Muscle of arm (tissue), 12 donors: Measurements from ENCODE around the gene PGA3. TPM values are rescaled to one million over a fixed set of nuclear protein-coding genes. Genes with fewer than 3 reads are reported as not detected.
"Not testable (repeated sequence)": the region's sequence is repeated elsewhere in the genome, so short reads cannot be mapped to it uniquely, and the experiment has no call there.

Experiments
- DNase-seq: peaks from one replicate; pipeline ENCODE4 v3.0.0-alpha.2; 2013
- polyA plus RNA-seq, 12 donors: library from polyadenylated mRNA; unstranded; fragments of 120-200 nt; gene quantifications; one replicate each; pipeline ENCODE4 v1.2.1, GENCODE V29; 2013; ENCODE audit not compliant: insufficient read length in 12 of 12

The PGA3 gene
- polyA plus RNA-seq, 12 donors: 0.12 to 1.4 (median 0.37) TPM; not detected in 4

DNA sequence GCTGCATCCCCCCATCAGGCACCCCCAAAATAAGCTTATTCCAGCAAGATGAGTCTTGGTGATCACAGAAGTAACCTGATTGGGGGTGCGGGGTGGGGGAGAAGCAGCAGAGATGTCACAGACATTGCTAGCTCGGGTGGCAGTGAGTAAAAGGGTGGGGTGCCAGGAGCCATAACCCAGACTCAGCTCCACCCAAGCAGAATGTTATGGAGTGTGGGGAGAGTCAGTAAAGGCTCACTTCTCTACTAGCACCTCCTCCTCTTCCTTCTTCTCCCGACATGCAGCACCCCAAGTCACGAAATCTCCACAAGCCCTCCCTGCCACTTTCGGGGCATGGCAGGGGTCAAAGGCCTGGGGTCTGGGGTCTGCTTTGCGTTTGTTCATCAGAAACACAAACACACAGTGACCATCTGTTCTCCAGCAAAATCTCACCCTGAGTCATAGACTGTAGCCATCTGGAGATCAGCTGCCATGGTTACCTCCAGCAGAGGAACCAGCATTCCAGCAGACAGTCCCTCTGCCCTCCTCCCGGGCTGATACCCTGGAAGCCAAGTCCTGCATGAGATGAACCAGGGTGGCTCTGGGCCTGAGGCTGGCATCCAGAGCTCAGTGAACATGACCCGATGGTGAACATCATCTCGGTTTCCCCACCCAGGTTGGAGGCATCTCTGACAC is 4.5 kb downstream of the PGA3 start:
- not testable (repeated sequence) for DNase-seq

- DNase-seq: not testable (repeated sequence)
Observed at GRCh38 chr11:61210629-61211028, 7.3 kb downstream of the PGA3 start.

DNA sequence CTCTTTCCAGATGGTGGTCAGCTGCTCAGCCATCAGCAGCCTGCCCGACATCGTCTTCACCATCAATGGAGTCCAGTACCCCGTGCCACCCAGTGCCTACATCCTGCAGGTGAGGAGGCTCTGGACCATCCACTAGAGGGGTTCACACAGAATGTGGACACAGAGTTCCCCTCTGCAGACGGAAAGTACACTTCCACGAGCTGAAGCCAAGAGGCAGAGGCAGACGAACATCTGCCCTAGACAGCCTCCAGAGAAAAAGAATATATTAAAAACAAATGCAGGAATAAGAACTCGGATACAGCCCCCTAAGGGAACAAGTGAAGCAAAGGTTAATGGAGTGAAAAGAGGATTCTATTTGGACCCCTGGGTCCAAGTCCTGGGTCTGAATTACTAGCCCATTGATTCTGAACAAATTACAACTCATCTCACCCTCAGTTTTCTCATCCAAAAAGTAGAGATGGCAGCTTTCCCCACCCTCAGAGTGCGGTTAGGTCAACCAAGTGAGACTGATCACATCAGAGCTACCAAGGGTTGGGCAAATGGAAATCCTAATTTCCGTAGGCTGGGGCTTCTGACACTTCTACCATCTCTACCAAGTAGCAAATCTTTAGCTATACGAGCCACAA is 8.1 kb downstream of the PGA3 start:
- DNase-seq: not testable (repeated sequence)

DNA sequence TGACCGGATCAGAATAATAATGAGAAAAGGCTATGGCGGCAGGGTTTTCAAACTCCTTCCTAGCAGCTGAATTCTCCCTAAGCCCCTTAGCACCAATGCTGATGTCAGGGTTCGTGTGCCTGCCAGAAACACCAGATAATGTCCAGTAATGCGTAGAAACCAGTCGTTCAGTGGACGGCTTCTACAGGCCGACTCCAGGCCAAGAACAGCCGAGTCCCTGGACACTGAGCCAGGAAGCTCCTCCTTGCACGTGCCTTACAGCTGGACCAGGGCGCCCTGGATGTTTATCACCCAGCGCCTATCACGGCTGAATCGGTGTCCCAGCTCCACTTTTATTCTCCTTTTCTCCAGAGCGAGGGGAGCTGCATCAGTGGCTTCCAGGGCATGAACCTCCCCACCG is 8.9 kb downstream of the PGA3 start:
- DNase-seq: not testable (repeated sequence)

GRCh38 chr11:61213711-61214324 is 10.5 kb downstream of the PGA3 start:
- not testable (repeated sequence) for DNase-seq

- DNase-seq: not testable (repeated sequence)
Observed at GRCh38 chr11:61218306-61218705, 15.0 kb downstream of the PGA3 start.

DNA sequence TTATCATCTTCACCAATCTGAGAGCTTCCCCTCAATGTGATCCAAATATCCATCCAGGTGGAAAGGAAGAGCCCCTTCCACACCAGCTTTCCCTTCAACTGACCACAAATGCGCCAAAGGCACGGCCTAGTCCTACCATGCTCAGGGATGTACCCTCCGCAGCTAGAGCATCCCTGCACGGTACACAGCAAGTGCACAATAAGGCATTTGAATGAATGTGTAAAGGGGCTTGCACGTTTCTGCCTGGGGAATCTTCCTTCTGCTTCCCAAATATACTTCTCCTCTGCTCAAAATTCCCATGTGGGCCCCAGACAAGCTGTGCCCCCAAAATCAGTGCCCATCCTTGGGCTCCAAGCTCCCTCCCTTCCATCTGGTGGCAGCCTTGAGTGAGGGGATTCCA is 15.7 kb downstream of the PGA3 start:
- not testable (repeated sequence) for DNase-seq

GRCh38 chr11:61222047-61222446 is 18.7 kb downstream of the PGA3 start, which contains the start of gene PGA4:
Gene PGA4, plus strand, starts transcription at chr11:61222347. Its CDS starts 54 bp downstream, at chr11:61222401.
- DNase-seq: not testable (repeated sequence)

DNA sequence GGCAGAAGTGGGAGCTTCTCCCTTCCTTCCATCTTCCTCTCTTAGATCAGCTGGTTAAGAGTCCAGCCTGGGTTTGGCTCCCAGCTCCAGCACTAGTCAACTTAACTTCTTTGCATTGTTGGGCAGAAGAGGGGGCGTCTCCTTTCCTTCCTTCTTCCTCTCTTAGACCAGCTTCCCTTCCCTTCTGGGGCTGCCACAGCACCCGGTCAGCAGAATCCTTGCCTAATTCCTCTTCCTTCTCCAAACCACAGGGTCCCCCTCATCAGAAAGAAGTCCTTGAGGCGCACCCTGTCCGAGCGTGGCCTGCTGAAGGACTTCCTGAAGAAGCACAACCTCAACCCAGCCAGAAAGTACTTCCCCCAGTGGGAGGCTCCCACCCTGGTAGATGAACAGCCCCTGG is 19.4 kb downstream of the PGA3 start:
- not testable (repeated sequence) for DNase-seq

DNA sequence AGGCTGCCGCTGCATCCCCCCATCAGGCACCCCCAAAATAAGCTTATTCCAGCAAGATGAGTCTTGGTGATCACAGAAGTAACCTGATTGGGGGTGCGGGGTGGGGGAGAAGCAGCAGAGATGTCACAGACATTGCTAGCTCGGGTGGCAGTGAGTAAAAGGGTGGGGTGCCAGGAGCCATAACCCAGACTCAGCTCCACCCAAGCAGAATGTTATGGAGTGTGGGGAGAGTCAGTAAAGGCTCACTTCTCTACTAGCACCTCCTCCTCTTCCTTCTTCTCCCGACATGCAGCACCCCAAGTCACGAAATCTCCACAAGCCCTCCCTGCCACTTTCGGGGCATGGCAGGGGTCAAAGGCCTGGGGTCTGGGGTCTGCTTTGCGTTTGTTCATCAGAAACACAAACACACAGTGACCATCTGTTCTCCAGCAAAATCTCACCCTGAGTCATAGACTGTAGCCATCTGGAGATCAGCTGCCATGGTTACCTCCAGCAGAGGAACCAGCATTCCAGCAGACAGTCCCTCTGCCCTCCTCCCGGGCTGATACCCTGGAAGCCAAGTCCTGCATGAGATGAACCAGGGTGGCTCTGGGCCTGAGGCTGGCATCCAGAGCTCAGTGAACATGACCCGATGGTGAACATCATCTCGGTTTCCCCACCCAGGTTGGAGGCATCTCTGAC is 23.3 kb downstream of the PGA3 start:
- not testable (repeated sequence) for DNase-seq

DNA sequence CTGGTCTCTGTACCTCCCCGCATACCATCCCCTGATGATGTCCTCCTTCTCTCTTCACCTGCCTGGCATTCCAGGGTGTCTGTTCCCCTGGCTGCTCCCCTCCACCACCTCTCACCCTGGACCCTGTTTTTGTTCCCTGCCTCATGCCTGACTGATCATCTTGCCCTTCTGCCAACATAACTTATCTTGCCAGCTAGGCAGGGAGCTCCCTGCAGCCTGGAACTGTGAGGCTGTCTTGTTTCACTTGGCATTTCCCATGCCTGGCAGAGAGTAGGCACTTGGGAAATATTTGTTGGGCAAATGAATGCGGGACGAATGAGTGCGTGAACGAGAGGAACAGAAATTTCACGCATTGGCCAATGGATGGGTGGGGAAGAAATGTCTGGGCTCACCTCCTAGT is 26.1 kb downstream of the PGA3 start:
- not testable (repeated sequence) for DNase-seq

- not testable (repeated sequence) for DNase-seq
Observed at GRCh38 chr11:61231033-61231432, 27.7 kb downstream of the PGA3 start.

DNA sequence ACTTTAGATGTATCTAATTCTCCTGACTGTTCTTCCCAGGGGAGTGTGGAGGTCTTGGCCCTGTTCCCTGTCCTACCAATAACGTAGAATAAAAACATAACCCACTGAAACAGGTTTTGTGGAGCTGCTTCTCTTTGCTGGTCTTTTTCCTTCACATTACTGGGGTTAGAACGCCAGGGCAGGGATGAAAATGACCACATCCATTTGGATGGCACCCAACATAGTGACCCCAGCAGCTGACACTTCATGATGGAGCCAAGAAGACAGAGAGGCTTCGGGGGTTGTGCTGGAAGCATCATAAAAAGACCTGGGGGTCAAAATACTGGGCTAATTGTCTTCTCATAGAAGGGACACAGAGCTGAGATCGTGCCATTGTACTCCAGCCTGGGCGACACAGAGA is 28.3 kb downstream of the PGA3 start:
- DNase-seq: not testable (repeated sequence)

GRCh38 chr11:61232548-61233145 is 29.3 kb downstream of the PGA3 start:
- not testable (repeated sequence) for DNase-seq

GRCh38 chr11:61237130-61237529 is 33.8 kb downstream of the PGA3 start:
- DNase-seq: not testable (repeated sequence)

DNA sequence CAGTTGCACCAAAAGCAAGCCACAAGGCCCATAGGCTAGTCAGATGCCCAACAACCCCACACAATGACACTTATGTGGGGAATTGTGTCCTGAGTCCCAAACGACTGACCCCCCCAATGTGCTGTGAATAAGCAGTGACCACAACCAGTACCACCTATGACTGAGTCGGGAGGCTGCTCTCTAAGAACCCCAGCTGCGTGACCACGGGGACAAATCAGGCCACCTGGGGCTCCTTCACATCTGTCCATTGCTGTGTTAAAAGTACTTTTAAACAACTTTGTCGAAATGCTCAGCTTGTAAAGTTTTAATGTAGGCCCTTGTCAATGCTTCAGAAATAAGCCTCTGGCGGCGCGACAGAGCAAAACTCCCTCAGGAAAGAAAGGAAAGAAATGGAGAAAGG is 37.0 kb downstream of the PGA3 start:
- DNase-seq: not testable (repeated sequence)

DNA sequence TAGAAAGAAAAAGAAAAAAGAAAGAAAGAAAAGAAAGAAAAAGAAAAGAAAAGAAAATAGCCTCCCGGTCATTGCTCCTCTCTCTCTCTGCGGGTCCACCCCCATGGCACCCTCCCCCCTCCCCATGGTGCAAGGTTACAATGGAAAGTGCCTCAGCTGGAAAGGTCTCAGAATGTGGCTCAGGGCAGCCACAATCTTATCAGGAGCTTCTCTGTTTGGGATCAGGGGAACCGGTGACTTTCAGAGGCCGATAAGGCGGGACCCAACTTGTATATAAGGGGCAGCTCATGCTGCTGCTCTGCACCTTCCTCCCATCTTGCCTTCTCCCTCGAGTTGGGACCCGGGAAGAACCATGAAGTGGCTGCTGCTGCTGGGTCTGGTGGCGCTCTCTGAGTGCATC is 37.6 kb downstream of the PGA3 start, which contains the start of gene PGA5:
Gene PGA5 (plus strand): TSS at position 301 of the 400 bp plus-strand sequence. CDS start 52 bp downstream, at position 353.
- not testable (repeated sequence) for DNase-seq

DNA sequence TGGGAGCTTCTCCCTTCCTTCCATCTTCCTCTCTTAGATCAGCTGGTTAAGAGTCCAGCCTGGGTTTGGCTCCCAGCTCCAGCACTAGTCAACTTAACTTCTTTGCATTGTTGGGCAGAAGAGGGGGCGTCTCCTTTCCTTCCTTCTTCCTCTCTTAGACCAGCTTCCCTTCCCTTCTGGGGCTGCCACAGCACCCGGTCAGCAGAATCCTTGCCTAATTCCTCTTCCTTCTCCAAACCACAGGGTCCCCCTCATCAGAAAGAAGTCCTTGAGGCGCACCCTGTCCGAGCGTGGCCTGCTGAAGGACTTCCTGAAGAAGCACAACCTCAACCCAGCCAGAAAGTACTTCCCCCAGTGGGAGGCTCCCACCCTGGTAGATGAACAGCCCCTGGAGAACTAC is 38.2 kb downstream of the PGA3 start:
- DNase-seq: not testable (repeated sequence)

DNA sequence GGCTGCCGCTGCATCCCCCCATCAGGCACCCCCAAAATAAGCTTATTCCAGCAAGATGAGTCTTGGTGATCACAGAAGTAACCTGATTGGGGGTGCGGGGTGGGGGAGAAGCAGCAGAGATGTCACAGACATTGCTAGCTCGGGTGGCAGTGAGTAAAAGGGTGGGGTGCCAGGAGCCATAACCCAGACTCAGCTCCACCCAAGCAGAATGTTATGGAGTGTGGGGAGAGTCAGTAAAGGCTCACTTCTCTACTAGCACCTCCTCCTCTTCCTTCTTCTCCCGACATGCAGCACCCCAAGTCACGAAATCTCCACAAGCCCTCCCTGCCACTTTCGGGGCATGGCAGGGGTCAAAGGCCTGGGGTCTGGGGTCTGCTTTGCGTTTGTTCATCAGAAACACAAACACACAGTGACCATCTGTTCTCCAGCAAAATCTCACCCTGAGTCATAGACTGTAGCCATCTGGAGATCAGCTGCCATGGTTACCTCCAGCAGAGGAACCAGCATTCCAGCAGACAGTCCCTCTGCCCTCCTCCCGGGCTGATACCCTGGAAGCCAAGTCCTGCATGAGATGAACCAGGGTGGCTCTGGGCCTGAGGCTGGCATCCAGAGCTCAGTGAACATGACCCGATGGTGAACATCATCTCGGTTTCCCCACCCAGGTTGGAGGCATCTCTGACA is 42.1 kb downstream of the PGA3 start:
- not testable (repeated sequence) for DNase-seq

GRCh38 chr11:61248071-61248470 is 44.8 kb downstream of the PGA3 start:
- not testable (repeated sequence) for DNase-seq

- DNase-seq: not testable (repeated sequence)
Observed at GRCh38 chr11:61249201-61249600, 45.9 kb downstream of the PGA3 start.
